HEK293 (cell line): ENCODE data around the gene FHIT.

Experiments
- CTCF ChIA-PET: fragments of 350-600 bp; formaldehyde crosslinking; extraction: SDS; loops from one replicate; lab custom pipeline; 2021; ENCODE audit warnings: antibody characterized with exemption; lab: Yijun Ruan, JAX
- POLR2A ChIA-PET: fragments of 300-600 bp; formaldehyde crosslinking; extraction: SDS; loops from one replicate; lab custom pipeline; 2020; ENCODE audit warnings: antibody characterized with exemption, inconsistent platforms; lab: Yijun Ruan, JAX
- H3K27ac ChIP-seq: fragments of 200-500 bp; sonication (Bioruptor generic); 2 replicates; pipeline ENCODE4 v1.5.1; 2014; ENCODE audit warnings: low read depth, low read length, control low read depth, inconsistent platforms; ENCODE audit errors: extremely low read depth
- H3K36me3 ChIP-seq, 2 experiments: fragments of 200-500 bp in 1 of 2; sonication (Bioruptor generic) in 1 of 2; 1 replicate in 1 of 2; 2 replicates in 1 of 2; pipeline ENCODE4 v1.5.1; 2014 to 2017; ENCODE audit warnings: inconsistent platforms in 2 of 2, low read length in 2 of 2; ENCODE audit not compliant: control insufficient read depth in 2 of 2, insufficient read depth in 1 of 2
- H3K4me1 ChIP-seq: fragments of 200-500 bp; sonication (Bioruptor generic); 2 replicates; pipeline ENCODE4 v1.5.1; 2014; ENCODE audit warnings: mild to moderate bottlenecking, low read length, inconsistent platforms; ENCODE audit not compliant: control insufficient read depth, insufficient read depth
- H3K4me3 ChIP-seq: 2 replicates; pipeline ENCODE4 v1.5.1; 2011; ENCODE audit warnings: low read depth, mild to moderate bottlenecking, control low read depth, low read length, moderate library complexity
- H3K9me3 ChIP-seq: fragments of 200-500 bp; sonication (Bioruptor generic); 2 replicates; pipeline ENCODE4 v1.5.1; 2014; ENCODE audit warnings: low read depth, low read length, inconsistent platforms; ENCODE audit not compliant: control insufficient read depth, insufficient read depth
- ELK4 ChIP-seq: IDR thresholded peaks from 2 replicates; pipeline ENCODE4 v1.6.1; 2011; ENCODE audit warnings: mild to moderate bottlenecking, low read depth, low read length, borderline replicate concordance
- KLF16 ChIP-seq: fragments of 450-650 bp; formaldehyde crosslinking; IDR thresholded peaks from 2 replicates; pipeline ENCODE4 v1.5.1; 2017; ENCODE audit warnings: missing biosample characterization, missing genetic modification characterization
- KLF9 ChIP-seq: fragments of 450-650 bp; formaldehyde crosslinking; IDR thresholded peaks from 2 replicates; pipeline ENCODE4 v1.5.1; 2016; ENCODE audit warnings: missing biosample characterization, missing genetic modification characterization, low read depth
- MEIS1 ChIP-seq: sonication (generic); formaldehyde crosslinking; IDR thresholded peaks from 2 replicates; pipeline ENCODE4 v1.8.1; 2022; ENCODE audit warnings: missing genetic modification reagents, mild to moderate bottlenecking, borderline replicate concordance
- SCRT1 ChIP-seq: fragments of 450-650 bp; formaldehyde crosslinking; IDR thresholded peaks from 2 replicates; pipeline ENCODE4 v1.5.1; 2016; ENCODE audit warnings: missing biosample characterization, missing genetic modification characterization, borderline replicate concordance
- ZNF138 ChIP-seq: fragments of 450-650 bp; formaldehyde crosslinking; IDR thresholded peaks from 2 replicates; pipeline ENCODE4 v1.5.1; 2016; ENCODE audit warnings: missing biosample characterization, missing genetic modification characterization, borderline replicate concordance
- ZNF16 ChIP-seq: fragments of 450-650 bp; formaldehyde crosslinking; IDR thresholded peaks from 2 replicates; pipeline ENCODE4 v1.5.1; 2016; ENCODE audit warnings: low read depth, missing biosample characterization, missing genetic modification characterization
- ZNF223 ChIP-seq: fragments of 450-650 bp; formaldehyde crosslinking; IDR thresholded peaks from 2 replicates; pipeline ENCODE4 v1.5.1; 2016; ENCODE audit warnings: missing biosample characterization, missing genetic modification characterization
- ZNF37A ChIP-seq: fragments of 450-650 bp; IDR thresholded peaks from 2 replicates; pipeline ENCODE4 v1.5.1; 2018; ENCODE audit warnings: missing biosample characterization, missing genetic modification characterization
- ZNF394 ChIP-seq: fragments of 450-650 bp; formaldehyde crosslinking; IDR thresholded peaks from 2 replicates; pipeline ENCODE4 v1.5.1; 2016; ENCODE audit warnings: missing biosample characterization, missing genetic modification characterization, mild to moderate bottlenecking, moderate library complexity, borderline replicate concordance
- ZNF544 ChIP-seq: fragments of 450-650 bp; formaldehyde crosslinking; IDR thresholded peaks from 2 replicates; pipeline ENCODE4 v1.5.0; 2017; ENCODE audit warnings: missing biosample characterization, missing genetic modification characterization
- ZNF555 ChIP-seq: fragments of 450-650 bp; formaldehyde crosslinking; conservative IDR thresholded peaks from 2 replicates; pipeline ENCODE4 v1.5.1; 2017; ENCODE audit warnings: missing biosample characterization, mild to moderate bottlenecking, missing genetic modification characterization, inconsistent platforms
- ZNF585B ChIP-seq: fragments of 450-650 bp; formaldehyde crosslinking; IDR thresholded peaks from 2 replicates; pipeline ENCODE4 v1.5.1; 2016; ENCODE audit warnings: missing biosample characterization, missing genetic modification characterization
- ZNF596 ChIP-seq: fragments of 450-650 bp; IDR thresholded peaks from 2 replicates; pipeline ENCODE4 v1.5.0; 2018; ENCODE audit warnings: missing biosample characterization, mild to moderate bottlenecking, missing genetic modification characterization, moderate library complexity
- ZNF610 ChIP-seq: fragments of 450-650 bp; formaldehyde crosslinking; IDR thresholded peaks from 2 replicates; pipeline ENCODE4 v1.5.1; 2016; ENCODE audit warnings: missing biosample characterization, missing genetic modification characterization, borderline replicate concordance
- ZNF692 ChIP-seq: fragments of 450-650 bp; formaldehyde crosslinking; IDR thresholded peaks from 2 replicates; pipeline ENCODE4 v1.5.1; 2016; ENCODE audit warnings: missing biosample characterization, missing genetic modification characterization
- ZNF791 ChIP-seq: fragments of 450-650 bp; formaldehyde crosslinking; IDR thresholded peaks from 2 replicates; pipeline ENCODE4 v1.5.1; 2016; ENCODE audit warnings: missing biosample characterization, missing genetic modification characterization
- TF ChIP-seq, protein P1 (sequence below): fragments of 450-650 bp; formaldehyde crosslinking; IDR thresholded peaks from 2 replicates; pipeline ENCODE4 v1.5.1; 2016; ENCODE audit warnings: missing biosample characterization, missing genetic modification characterization
- TF ChIP-seq, protein P2 (sequence below): fragments of 450-650 bp; formaldehyde crosslinking; IDR thresholded peaks from 2 replicates; pipeline ENCODE4 v1.5.1; 2016; ENCODE audit warnings: missing biosample characterization, missing genetic modification characterization
- TF ChIP-seq, protein P3 (sequence below): fragments of 450-650 bp; formaldehyde crosslinking; IDR thresholded peaks from 2 replicates; pipeline ENCODE4 v1.5.1; 2016; ENCODE audit warnings: missing biosample characterization, missing genetic modification characterization
- TF ChIP-seq, protein P4 (sequence below): fragments of 450-650 bp; formaldehyde crosslinking; IDR thresholded peaks from 2 replicates; pipeline ENCODE4 v1.5.1; 2016; ENCODE audit warnings: missing biosample characterization, missing genetic modification characterization
- TF ChIP-seq, protein P5 (sequence below): fragments of 450-650 bp; formaldehyde crosslinking; IDR thresholded peaks from 2 replicates; pipeline ENCODE4 v1.5.1; 2016; ENCODE audit warnings: missing biosample characterization, missing genetic modification characterization
- TF ChIP-seq, protein P6 (sequence below): fragments of 450-650 bp; formaldehyde crosslinking; IDR thresholded peaks from 2 replicates; pipeline ENCODE4 v1.5.1; 2016; ENCODE audit warnings: missing biosample characterization, missing genetic modification characterization

The FHIT gene

DNA sequence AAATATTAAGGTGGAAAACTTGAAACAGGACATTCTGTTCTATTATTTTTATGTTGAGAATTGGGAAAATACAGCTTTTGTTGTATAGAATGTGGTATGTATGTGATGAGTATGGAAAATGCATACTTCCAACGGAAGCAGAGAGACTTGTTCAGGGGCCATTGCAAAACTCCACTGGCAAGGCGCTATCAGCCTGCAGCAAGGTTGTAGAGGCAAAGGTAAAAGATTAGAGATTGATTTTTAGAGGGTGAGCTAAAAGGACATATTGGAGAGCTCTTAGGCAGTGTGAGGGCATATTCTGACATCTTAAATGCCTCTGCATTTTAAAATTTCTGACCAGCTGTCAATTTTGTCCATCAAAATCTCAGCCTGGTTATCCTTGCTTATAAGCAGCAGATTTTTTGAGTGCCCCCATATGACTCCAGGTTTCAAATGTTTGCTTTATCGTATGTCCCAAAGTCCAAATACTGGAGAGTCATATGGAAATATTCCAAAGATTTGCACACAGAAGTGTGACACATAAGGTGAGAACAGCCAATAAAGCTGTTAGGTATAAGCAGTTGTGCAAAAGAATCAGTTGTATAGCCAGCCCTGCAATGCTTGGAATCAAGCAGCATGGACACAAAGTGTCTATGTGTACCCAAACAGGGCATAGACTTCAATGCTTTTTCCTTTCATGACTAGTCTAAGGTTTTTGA is 829.4 kb downstream of the FHIT start:
- Histone ChIP-seq H3K9me3 (no peaks in the 10 kb centered on the region), H3K36me3 (no peaks in the 10 kb centered on the region), H3K4me1 (no peaks in the 10 kb centered on the region), H3K4me3 (no peak overlapping the region), H3K27ac (no peak overlapping the region)
- CTCF ChIA-PET = no interaction called here
- POLR2A ChIA-PET = no interaction called here
- TF ChIP-seq ZNF394 (tag by site-specific recombination) = no peak
- TF ChIP-seq ZNF791 (tag by site-specific recombination) = no peak
- no peak for TF ChIP-seq ZNF555 (tag by site-specific recombination)
- TF ChIP-seq ZNF223 (tag by site-specific recombination) = no peak
- TF ChIP-seq ZNF585B = no peak
- TF ChIP-seq, protein P1, sequence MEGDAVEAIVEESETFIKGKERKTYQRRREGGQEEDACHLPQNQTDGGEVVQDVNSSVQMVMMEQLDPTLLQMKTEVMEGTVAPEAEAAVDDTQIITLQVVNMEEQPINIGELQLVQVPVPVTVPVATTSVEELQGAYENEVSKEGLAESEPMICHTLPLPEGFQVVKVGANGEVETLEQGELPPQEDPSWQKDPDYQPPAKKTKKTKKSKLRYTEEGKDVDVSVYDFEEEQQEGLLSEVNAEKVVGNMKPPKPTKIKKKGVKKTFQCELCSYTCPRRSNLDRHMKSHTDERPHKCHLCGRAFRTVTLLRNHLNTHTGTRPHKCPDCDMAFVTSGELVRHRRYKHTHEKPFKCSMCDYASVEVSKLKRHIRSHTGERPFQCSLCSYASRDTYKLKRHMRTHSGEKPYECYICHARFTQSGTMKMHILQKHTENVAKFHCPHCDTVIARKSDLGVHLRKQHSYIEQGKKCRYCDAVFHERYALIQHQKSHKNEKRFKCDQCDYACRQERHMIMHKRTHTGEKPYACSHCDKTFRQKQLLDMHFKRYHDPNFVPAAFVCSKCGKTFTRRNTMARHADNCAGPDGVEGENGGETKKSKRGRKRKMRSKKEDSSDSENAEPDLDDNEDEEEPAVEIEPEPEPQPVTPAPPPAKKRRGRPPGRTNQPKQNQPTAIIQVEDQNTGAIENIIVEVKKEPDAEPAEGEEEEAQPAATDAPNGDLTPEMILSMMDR (tag by site-specific recombination) = no peak
- TF ChIP-seq ZNF596 (tag by site-specific recombination) = no peak
- no peak for TF ChIP-seq ZNF610 (tag by site-specific recombination)
- TF ChIP-seq ELK4 = no peak
- TF ChIP-seq, protein P2, sequence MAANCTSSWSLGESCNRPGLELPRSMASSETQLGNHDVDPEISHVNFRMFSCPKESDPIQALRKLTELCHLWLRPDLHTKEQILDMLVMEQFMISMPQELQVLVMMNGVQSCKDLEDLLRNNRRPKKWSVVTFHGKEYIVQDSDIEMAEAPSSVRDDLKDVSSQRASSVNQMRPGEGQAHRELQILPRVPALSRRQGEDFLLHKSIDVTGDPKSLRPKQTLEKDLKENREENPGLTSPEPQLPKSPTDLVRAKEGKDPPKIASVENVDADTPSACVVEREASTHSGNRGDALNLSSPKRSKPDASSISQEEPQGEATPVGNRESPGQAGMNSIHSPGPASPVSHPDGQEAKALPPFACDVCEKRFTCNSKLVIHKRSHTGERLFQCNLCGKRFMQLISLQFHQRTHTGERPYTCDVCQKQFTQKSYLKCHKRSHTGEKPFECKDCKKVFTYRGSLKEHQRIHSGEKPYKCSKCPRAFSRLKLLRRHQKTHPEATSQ (tag by site-specific recombination) = no peak
- TF ChIP-seq ZNF138 = no peak
- TF ChIP-seq ZNF544 (tag by site-specific recombination) = no peak
- no peak for TF ChIP-seq KLF16 (tag by site-specific recombination)
- no peak for TF ChIP-seq ZNF692
- TF ChIP-seq SCRT1 (tag by site-specific recombination) = no peak
- no peak for TF ChIP-seq MEIS1 (CRISPR knock-in tag)
- TF ChIP-seq, protein P3, sequence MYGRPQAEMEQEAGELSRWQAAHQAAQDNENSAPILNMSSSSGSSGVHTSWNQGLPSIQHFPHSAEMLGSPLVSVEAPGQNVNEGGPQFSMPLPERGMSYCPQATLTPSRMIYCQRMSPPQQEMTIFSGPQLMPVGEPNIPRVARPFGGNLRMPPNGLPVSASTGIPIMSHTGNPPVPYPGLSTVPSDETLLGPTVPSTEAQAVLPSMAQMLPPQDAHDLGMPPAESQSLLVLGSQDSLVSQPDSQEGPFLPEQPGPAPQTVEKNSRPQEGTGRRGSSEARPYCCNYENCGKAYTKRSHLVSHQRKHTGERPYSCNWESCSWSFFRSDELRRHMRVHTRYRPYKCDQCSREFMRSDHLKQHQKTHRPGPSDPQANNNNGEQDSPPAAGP = no peak
- TF ChIP-seq, protein P4, sequence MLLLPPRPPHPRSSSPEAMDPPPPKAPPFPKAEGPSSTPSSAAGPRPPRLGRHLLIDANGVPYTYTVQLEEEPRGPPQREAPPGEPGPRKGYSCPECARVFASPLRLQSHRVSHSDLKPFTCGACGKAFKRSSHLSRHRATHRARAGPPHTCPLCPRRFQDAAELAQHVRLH = no peak

DNA sequence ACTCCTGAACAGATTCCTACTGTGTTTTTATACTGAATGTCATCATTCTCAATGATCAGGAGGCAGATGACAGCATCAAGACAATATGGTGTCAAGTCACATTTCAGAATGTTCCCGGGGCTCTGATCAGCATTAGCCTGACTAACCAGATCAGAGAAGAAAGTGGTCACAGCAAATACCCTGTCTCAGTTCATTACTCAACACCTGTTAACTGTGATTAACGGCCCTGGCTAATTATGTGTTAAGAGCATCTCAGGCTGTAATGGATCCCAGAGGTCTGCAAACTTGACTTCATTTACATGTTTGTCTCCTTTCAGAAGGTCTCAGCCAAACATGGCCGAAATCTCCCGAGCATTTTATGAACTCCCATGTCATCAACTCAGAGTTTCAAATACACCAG is 833.7 kb downstream of the FHIT start:
- ChIA-PET POLR2A (no interaction called here), CTCF (no interaction called here)
- Histone ChIP-seq H3K4me3 (no peak overlapping the region), H3K27ac (no peak overlapping the region), H3K36me3 (no peaks in the 10 kb centered on the region), H3K9me3 (no peaks in the 10 kb centered on the region), H3K4me1 (no peaks in the 10 kb centered on the region)
- TF ChIP-seq ZNF37A (tag by site-specific recombination) (no peak), KLF9 (tag by site-specific recombination) (no peak), ZNF16 (tag by site-specific recombination) (no peak)
- TF ChIP-seq, protein P5, sequence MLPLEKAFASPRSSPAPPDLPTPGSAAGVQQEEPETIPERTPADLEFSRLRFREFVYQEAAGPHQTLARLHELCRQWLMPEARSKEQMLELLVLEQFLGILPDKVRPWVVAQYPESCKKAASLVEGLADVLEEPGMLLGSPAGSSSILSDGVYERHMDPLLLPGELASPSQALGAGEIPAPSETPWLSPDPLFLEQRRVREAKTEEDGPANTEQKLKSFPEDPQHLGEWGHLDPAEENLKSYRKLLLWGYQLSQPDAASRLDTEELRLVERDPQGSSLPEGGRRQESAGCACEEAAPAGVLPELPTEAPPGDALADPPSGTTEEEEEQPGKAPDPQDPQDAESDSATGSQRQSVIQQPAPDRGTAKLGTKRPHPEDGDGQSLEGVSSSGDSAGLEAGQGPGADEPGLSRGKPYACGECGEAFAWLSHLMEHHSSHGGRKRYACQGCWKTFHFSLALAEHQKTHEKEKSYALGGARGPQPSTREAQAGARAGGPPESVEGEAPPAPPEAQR (tag by site-specific recombination) = no peak
- TF ChIP-seq, protein P6, sequence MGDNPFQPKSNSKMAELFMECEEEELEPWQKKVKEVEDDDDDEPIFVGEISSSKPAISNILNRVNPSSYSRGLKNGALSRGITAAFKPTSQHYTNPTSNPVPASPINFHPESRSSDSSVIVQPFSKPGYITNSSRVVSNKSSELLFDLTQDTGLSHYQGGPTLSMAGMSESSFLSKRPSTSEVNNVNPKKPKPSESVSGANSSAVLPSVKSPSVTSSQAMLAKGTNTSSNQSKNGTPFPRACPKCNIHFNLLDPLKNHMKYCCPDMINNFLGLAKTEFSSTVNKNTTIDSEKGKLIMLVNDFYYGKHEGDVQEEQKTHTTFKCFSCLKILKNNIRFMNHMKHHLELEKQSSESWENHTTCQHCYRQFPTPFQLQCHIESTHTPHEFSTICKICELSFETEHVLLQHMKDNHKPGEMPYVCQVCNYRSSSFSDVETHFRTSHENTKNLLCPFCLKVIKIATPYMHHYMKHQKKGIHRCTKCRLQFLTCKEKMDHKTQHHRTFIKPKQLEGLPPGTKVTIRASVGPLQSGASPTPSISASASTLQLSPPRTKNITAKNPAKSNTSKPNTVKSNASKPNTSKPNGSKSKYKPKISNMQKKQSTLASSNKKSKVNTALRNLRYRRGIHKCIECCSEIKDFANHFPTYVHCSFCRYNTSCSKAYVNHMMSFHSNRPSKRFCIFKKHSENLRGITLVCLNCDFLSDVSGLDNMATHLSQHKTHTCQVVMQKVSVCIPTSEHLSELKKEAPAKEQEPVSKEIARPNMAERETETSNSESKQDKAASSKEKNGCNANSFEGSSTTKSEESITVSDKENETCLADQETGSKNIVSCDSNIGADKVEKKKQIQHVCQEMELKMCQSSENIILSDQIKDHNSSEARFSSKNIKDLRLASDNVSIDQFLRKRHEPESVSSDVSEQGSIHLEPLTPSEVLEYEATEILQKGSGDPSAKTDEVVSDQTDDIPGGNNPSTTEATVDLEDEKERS (tag by site-specific recombination) = no peak
